GM12878 (cell line): ENCODE results near the gene SPOCK1.

Experiments used
- BCL3 ChIP-seq: IDR thresholded peaks from 2 replicates; pipeline ENCODE4 v1.6.1; 2011; ENCODE audit warnings: borderline replicate concordance, low read depth, mild to moderate bottlenecking, moderate library complexity, low read length; ENCODE audit not compliant: insufficient read depth, poor library complexity, severe bottlenecking
- CTCF ChIP-seq, 3 experiments: IDR thresholded peaks in 2 of 3; conservative IDR thresholded peaks in 1 of 3; 2 replicates each; pipeline ENCODE4 v1.5.1; 2011; ENCODE audit warnings: low read depth in 3 of 3, low read length in 3 of 3, mild to moderate bottlenecking in 3 of 3, control low read depth in 2 of 3, moderate library complexity in 2 of 3, inconsistent platforms in 1 of 3, mixed read lengths in 1 of 3; ENCODE audit not compliant: control insufficient read depth in 2 of 3, insufficient read depth in 1 of 3; ENCODE audit errors: extremely low read depth in 1 of 3
- ETV6 ChIP-seq, 2 experiments: fragments of 450-650 bp in 1 of 2; IDR thresholded peaks in 1 of 2; conservative IDR thresholded peaks in 1 of 2; 2 replicates each; pipeline ENCODE4 v1.6.1; 2014; ENCODE audit warnings: antibody characterized with exemption in 1 of 2, borderline replicate concordance in 1 of 2, low read depth in 1 of 2, mild to moderate bottlenecking in 1 of 2, moderate library complexity in 1 of 2
- PBX3 ChIP-seq: IDR thresholded peaks from 2 replicates; pipeline ENCODE4 v1.6.1; 2011; ENCODE audit warnings: mild to moderate bottlenecking, low read depth, low read length, moderate library complexity; ENCODE audit not compliant: insufficient replicate concordance
- PML ChIP-seq: IDR thresholded peaks from 2 replicates; pipeline ENCODE4 v1.6.1; 2012; ENCODE audit warnings: low read length, inconsistent platforms
- TCF7 ChIP-seq: IDR thresholded peaks from 2 replicates; pipeline ENCODE4 v1.6.1; 2014; ENCODE audit warnings: antibody characterized with exemption, borderline replicate concordance
- TF ChIP-seq, protein P1 (sequence below): IDR thresholded peaks from 2 replicates; pipeline ENCODE4 v1.6.1; 2011; ENCODE audit warnings: low read depth, mild to moderate bottlenecking, low read length, moderate library complexity, borderline replicate concordance; ENCODE audit errors: extremely low read depth
- TF ChIP-seq, protein P2 (sequence below): fragments of 450-650 bp; IDR thresholded peaks from 2 replicates; pipeline ENCODE4 v1.6.1; 2014; ENCODE audit warnings: mild to moderate bottlenecking

DNA sequence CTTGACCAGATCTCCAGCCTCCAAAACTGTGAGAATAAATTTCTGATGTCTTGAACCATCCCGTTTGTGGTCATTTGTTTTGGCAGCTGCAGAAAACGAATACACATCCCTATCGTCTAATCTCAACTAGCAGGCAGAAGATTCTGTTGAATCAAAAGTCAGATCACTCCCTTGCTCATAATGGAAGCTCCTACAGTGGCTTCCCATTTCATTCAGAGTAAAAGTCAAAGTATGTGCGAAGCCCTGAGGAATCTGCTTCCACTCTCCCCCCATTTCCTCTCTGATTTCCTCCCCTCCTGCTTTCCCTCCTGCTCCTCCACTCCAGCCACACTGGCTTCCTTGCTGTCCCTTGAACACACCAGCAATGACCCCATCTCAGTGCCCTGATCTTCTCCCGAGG is 34.8 kb upstream of the SPOCK1 start:
- TF ChIP-seq CTCF (IDR thresholded peaks at IDR 0.05 in 2 of 3, conservative IDR thresholded peaks at IDR 0.05 in 1 of 3; ENCODE audit: control insufficient read depth in 2 of 3, extremely low read depth in 1 of 3, insufficient read depth in 1 of 3, low read depth in 3 of 3, low read length in 3 of 3) (no peak), TCF7 (no peak), ETV6 (conservative IDR thresholded peaks at IDR 0.05 in 1 of 2, IDR thresholded peaks at IDR 0.05 in 1 of 2; ENCODE audit: borderline replicate concordance in 1 of 2, low read depth in 1 of 2) (no peak), PBX3 (no peak), PML (no peak), BCL3 (no peak)
- TF ChIP-seq, protein P1, sequence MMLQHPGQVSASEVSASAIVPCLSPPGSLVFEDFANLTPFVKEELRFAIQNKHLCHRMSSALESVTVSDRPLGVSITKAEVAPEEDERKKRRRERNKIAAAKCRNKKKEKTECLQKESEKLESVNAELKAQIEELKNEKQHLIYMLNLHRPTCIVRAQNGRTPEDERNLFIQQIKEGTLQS, result no peak
- TF ChIP-seq, protein P2, sequence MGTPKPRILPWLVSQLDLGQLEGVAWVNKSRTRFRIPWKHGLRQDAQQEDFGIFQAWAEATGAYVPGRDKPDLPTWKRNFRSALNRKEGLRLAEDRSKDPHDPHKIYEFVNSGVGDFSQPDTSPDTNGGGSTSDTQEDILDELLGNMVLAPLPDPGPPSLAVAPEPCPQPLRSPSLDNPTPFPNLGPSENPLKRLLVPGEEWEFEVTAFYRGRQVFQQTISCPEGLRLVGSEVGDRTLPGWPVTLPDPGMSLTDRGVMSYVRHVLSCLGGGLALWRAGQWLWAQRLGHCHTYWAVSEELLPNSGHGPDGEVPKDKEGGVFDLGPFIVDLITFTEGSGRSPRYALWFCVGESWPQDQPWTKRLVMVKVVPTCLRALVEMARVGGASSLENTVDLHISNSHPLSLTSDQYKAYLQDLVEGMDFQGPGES, result no peak
